Endothelial cell of umbilical vein (primary cell): ENCODE data around the gene RASGEF1C. TPM values are rescaled to one million over a fixed set of nuclear protein-coding genes. Genes with fewer than 3 reads are reported as not detected.

Source experiments
- BruUV-seq: library from RNA; stranded (reverse); fragments of 400-500 nt; replicated peaks from 2 replicates; lab custom pipeline; 2021; lab: Mats Ljungman, UMichigan
- CTCF ChIA-PET: fragments of 300-600, 350-600 bp; sonication (Branson Sonifier 250); formaldehyde crosslinking; loops from one replicate; lab custom pipeline; 2021; ENCODE audit warnings: antibody characterized with exemption, inconsistent platforms; lab: Charles Lee
- POLR2A ChIA-PET: fragments of 300-600, 350-600 bp; sonication (Branson Sonifier 250); formaldehyde crosslinking; loops from one replicate; lab custom pipeline; 2021; ENCODE audit warnings: antibody characterized with exemption, inconsistent platforms; lab: Charles Lee
- DNase-seq: peaks from one replicate; pipeline ENCODE4 v3.0.0-alpha.2; 2011; ENCODE audit warnings: low read depth, low spot score
- FAIRE-seq: peaks from 2 replicates; lab custom pipeline; 2011; peaks lifted over from hg19 to GRCh38; lab: Jason Lieb, UNC
- H2AFZ ChIP-seq: 2 replicates; pipeline ENCODE4 v1.6.0; 2012; ENCODE audit warnings: low read depth, low read length, control low read depth, inconsistent platforms
- H3K27ac ChIP-seq: 2 replicates; pipeline ENCODE4 v1.5.1; 2011; ENCODE audit warnings: low read depth, mild to moderate bottlenecking, control low read depth, low read length, moderate library complexity; ENCODE audit not compliant: insufficient read depth
- H3K27me3 ChIP-seq, 2 experiments: 2 replicates each; pipeline versions ENCODE4 v1.6.0 to v1.6.1; 2011; ENCODE audit warnings: low read length in 2 of 2, mixed read lengths in 1 of 2; ENCODE audit not compliant: control insufficient read depth in 2 of 2, insufficient read depth in 2 of 2
- H3K36me3 ChIP-seq, 2 experiments: 2 replicates in 1 of 2; 3 replicates in 1 of 2; pipeline ENCODE4 v1.5.1; 2011; ENCODE audit warnings: low read length in 2 of 2, mild to moderate bottlenecking in 1 of 2, moderate library complexity in 1 of 2; ENCODE audit not compliant: control insufficient read depth in 2 of 2, insufficient read depth in 2 of 2; ENCODE audit errors: extremely low read depth in 1 of 2
- H3K4me1 ChIP-seq: 3 replicates; pipeline ENCODE4 v1.5.1; 2011; ENCODE audit warnings: mild to moderate bottlenecking, low read length; ENCODE audit not compliant: control insufficient read depth, insufficient read depth; ENCODE audit errors: extremely low read depth
- H3K4me2 ChIP-seq: 2 replicates; pipeline ENCODE4 v1.6.1; 2011; ENCODE audit warnings: low read length, control low read depth, mixed read lengths; ENCODE audit not compliant: insufficient read depth
- H3K4me3 ChIP-seq, 3 experiments: fragments of 200-600 bp in 1 of 3; sonication (generic), shearing (Covaris generic) in 1 of 3; replicated peaks in 1 of 3; 2 replicates each; pipeline ENCODE4 v1.5.1; 2011 to 2016; ENCODE audit warnings: control low read depth in 3 of 3, low read length in 3 of 3, mild to moderate bottlenecking in 2 of 3, inconsistent platforms in 1 of 3, low read depth in 1 of 3, moderate library complexity in 1 of 3; ENCODE audit not compliant: insufficient read depth in 1 of 3
- H3K79me2 ChIP-seq: 2 replicates; pipeline ENCODE4 v1.6.0; 2012; ENCODE audit warnings: low read length, inconsistent platforms; ENCODE audit not compliant: control insufficient read depth, insufficient read depth
- H3K9ac ChIP-seq: replicated peaks from 2 replicates; pipeline ENCODE3; 2011; ENCODE audit warnings: low read length, control low read depth; ENCODE audit not compliant: insufficient read depth; ENCODE audit errors: extremely low read depth
- H3K9me1 ChIP-seq: replicated peaks from 3 replicates; pipeline ENCODE4 v1.6.0; 2011; ENCODE audit warnings: mild to moderate bottlenecking, low read length; ENCODE audit not compliant: control insufficient read depth, insufficient read depth; ENCODE audit errors: extremely low read depth
- H3K9me3 ChIP-seq: replicated peaks from 2 replicates; pipeline ENCODE4 v1.5.1; 2012; ENCODE audit warnings: low read length, inconsistent platforms; ENCODE audit not compliant: control insufficient read depth, insufficient read depth
- H4K20me1 ChIP-seq: replicated peaks from 2 replicates; pipeline ENCODE3; 2011; ENCODE audit warnings: mild to moderate bottlenecking, low read length; ENCODE audit not compliant: control insufficient read depth, insufficient read depth; ENCODE audit errors: extremely low read depth
- CTCF ChIP-seq, 2 donors: IDR thresholded peaks; 1 replicate in 1 of 2; 2 replicates in 1 of 2; pipeline ENCODE4 v1.5.1; 2011; ENCODE audit warnings: low read length in 2 of 2, mild to moderate bottlenecking in 2 of 2, moderate library complexity in 2 of 2, control low read depth in 1 of 2, inconsistent platforms in 1 of 2, low read depth in 1 of 2; ENCODE audit not compliant: insufficient read depth in 1 of 2; ENCODE audit errors: extremely low read depth in 1 of 2
- EZH2 ChIP-seq: IDR thresholded peaks from 2 replicates; pipeline ENCODE4 v1.6.1; 2012; ENCODE audit warnings: borderline replicate concordance, low read depth, mild to moderate bottlenecking, moderate library complexity, low read length, inconsistent platforms; ENCODE audit not compliant: severe bottlenecking
- FOS ChIP-seq: IDR thresholded peaks from 2 replicates; pipeline ENCODE4 v1.6.1; 2011; ENCODE audit warnings: mild to moderate bottlenecking, low read length, moderate library complexity, borderline replicate concordance; ENCODE audit not compliant: insufficient read depth
- GATA2 ChIP-seq: IDR thresholded peaks from 2 replicates; pipeline ENCODE4 v1.7.0; 2011; ENCODE audit warnings: low read depth, mild to moderate bottlenecking, moderate library complexity, mixed read lengths, low read length; ENCODE audit not compliant: insufficient read length, insufficient read depth
- JUN ChIP-seq: IDR thresholded peaks from 2 replicates; pipeline ENCODE4 v1.6.1; 2011; ENCODE audit warnings: borderline replicate concordance, low read depth; ENCODE audit not compliant: insufficient read length, insufficient read depth
- MAX ChIP-seq: IDR thresholded peaks from 2 replicates; pipeline ENCODE4 v1.6.1; 2011; ENCODE audit not compliant: insufficient read depth, insufficient read length
- MYC ChIP-seq: IDR thresholded peaks from one replicate; pipeline ENCODE4 v1.6.1; 2011; ENCODE audit warnings: mild to moderate bottlenecking, low read depth, low read length
- POLR2A ChIP-seq: IDR thresholded peaks from 2 replicates; pipeline ENCODE4 v1.6.1; 2012; ENCODE audit warnings: low read depth, mild to moderate bottlenecking, control low read depth, low read length
- POLR2AphosphoS5 ChIP-seq: IDR thresholded peaks from 2 replicates; pipeline ENCODE4 v1.6.1; 2012; ENCODE audit warnings: low read depth, mild to moderate bottlenecking, control low read depth, low read length, moderate library complexity; ENCODE audit not compliant: insufficient read depth
- dilution Hi-C: fragments of 300-500 bp; cut with MboI; formaldehyde crosslinking; loops from one replicate; pipeline ENCODE4 v1.15.0; 2019; ENCODE audit warnings: low sequenced_read_pairs; ENCODE audit not compliant: extremely low pct_ligation_motif_present
- intact Hi-C: fragments of 100-400 bp; cut with micrococcal nuclease; formaldehyde crosslinking; loops from one replicate; pipeline ENCODE4 v1.10.0; 2022
- polyA plus RNA-seq, 4 experiments: library from polyadenylated mRNA; depleted of rRNA in 3 of 4; stranded (reverse) in 3 of 4; unstranded in 1 of 4; fragments of >200 nt; gene quantifications; 2 replicates each; pipeline versions ENCODE4 v1.2.1 to v1.2.3, GENCODE V29; 2011 to 2012; ENCODE audit warnings: missing spikeins in 1 of 4
- total RNA-seq: library from RNA; stranded (reverse); gene quantifications from 2 replicates; pipeline ENCODE4 v1.2.3, GENCODE V29; 2021

Gene RASGEF1C
- total and polyA plus RNA-seq, 2 donors (not counting 3 experiments of a cell fraction or from before 2014, with no cell fraction given), result not detected

- peak; percentile 4 for TF ChIP-seq EZH2
- no peak for TF ChIP-seq GATA2
- Histone ChIP-seq H3K36me3 (no peaks in the 10 kb centered on the region), H3K4me2 (no peak overlapping the region), H3K9ac (no peak overlapping the region), H3K9me3 (no peaks in the 10 kb centered on the region), H3K27me3 (peaks cover 10 to 21% of the 10 kb centered on the region in 2 experiments), H3K4me3 (no peak overlapping the region), H2AFZ (no peak overlapping the region), H4K20me1 (no peaks in the 10 kb centered on the region), H3K4me1 (peaks cover 3% of the 10 kb centered on the region), H3K27ac (no peak overlapping the region), H3K79me2 (no peaks in the 10 kb centered on the region), H3K9me1 (no peaks in the 10 kb centered on the region)
- intact Hi-C loops (loop anchor here (2.0 kb wide), 1 partner anchor 121 kb away; no protein-coding TSS in a partner anchor), dilution Hi-C loops (no loop called here)
- POLR2A ChIA-PET, result no interaction called here
- FAIRE-seq (no peak), DNase-seq (no peak)
- CTCF ChIA-PET, result interaction anchor here (0.9 to 2.4 kb wide), 13 partner anchors 8 to 398 kb away, joined by 3 to 36 read pairs (median 6); no protein-coding TSS in a partner anchor
- no TSS peak for BruUV-seq
Observed at GRCh38 chr5:180208038-180208434, 975 bp downstream of the RASGEF1C start.

- FAIRE-seq, result no peak
- DNase-seq, result no peak
- H2AFZ ChIP-seq, result no peak overlapping the region
- no peak overlapping the region for H3K9ac ChIP-seq
- no peaks in the 10 kb centered on the region for H3K9me3 ChIP-seq
- H3K9me1 ChIP-seq, result no peaks in the 10 kb centered on the region
- BruUV-seq, result no TSS peak
- CTCF ChIA-PET, result interaction anchor here (0.9 to 2.2 kb wide), 5 partner anchors 9 to 398 kb away, joined by 3 to 36 read pairs (median 9); no protein-coding TSS in a partner anchor
- H3K27ac ChIP-seq, result no peak overlapping the region
- intact Hi-C loops (no loop called here), dilution Hi-C loops (no loop called here)
- no peak overlapping the region for H3K4me3 ChIP-seq
- no peak overlapping the region for H3K4me2 ChIP-seq
- POLR2A ChIA-PET, result no interaction called here
- TF ChIP-seq EZH2 (no peak), POLR2A (no peak), MAX (no peak), GATA2 (no peak), JUN (no peak), POLR2AphosphoS5 (no peak), FOS (no peak), CTCF (IDR thresholded peaks at IDR 0.05; ENCODE audit: extremely low read depth in 1 of 2, insufficient read depth in 1 of 2, low read depth in 1 of 2, low read length in 2 of 2) (no peak), MYC (no peak)
- H3K36me3 ChIP-seq, result no peaks in the 10 kb centered on the region
- peaks cover 10 to 21% of the 10 kb centered on the region in 2 experiments for H3K27me3 ChIP-seq
- no peaks in the 10 kb centered on the region for H4K20me1 ChIP-seq
- peaks cover 3% of the 10 kb centered on the region for H3K4me1 ChIP-seq
- H3K79me2 ChIP-seq, result no peaks in the 10 kb centered on the region
Observed at GRCh38 chr5:180207593-180207992, 1.4 kb downstream of the RASGEF1C start.
